Middle frontal gyrus (tissue), 1 donor: ENCODE results near the gene BACH1.

Source experiments
- DNase-seq: peaks from one replicate; pipeline ENCODE4 v3.0.0-alpha.2; 2015; ENCODE audit warnings: low spot score; ENCODE audit errors: extremely low spot score

Gene BACH1

DNA sequence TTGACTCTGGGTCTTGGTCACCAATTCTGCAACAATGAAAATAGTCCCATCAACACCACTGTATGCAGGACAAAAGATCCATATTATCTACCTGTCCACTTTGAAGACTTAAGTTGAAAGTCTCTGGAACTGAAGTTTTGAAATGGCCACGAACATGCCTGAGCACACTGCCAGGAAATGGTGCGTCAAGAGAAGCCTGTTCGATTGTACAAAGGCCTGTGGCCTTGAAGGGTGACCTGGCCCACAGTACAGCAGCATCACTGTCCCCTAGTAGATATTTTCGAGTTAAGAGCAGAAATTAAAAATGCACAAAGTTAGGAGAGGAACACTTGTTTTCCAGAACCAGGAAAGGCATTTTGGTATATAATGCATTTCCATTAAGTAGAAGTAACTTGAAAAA lies 78.5 kb downstream of the BACH1 start:
- DNase-seq, result no peak

DNA sequence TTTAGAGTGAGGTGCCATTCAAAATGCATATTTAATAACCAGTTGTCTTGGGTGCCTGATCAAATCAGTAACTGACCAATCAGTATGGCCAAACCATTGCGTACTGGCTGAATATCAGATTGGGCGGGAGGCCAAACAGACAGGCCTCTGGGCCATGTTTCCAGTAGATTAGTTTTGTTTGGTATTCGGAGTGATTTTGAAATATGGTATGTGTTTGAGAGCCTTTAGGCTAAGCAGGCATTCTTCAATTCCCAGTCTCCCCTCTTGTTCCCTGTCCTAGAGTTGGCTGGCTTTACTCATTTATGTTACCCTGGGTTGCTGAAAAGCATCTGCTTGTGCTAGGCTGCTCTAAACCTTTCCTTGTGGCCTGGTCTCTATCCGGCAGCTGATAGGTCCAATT lies 80.1 kb downstream of the BACH1 start:
- DNase-seq, result no peak

DNA sequence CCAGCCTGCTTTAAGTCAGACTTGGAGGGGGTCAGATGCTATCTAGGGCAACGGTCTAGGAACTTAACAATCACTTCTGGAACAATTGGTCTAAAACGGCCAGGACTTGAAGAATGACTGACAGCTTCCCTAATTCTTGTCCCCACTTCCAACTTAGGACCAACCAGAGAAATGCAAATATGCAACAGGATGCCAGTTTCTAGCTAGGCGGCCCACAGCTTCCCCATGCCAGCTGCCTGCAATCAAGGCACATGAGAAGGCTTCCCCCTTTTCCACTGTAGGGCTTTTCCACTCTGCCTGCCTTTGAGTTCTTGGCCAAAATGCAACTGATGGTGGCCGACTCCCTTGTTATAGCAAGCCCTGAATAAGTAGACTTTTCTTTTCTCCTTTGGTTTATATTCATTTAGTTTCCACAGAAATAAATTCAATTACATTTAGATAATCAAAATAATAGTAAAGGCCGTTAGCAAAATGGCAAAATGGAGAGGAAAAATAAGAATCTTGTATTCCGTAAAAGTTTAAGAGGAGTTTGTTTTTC lies 80.9 kb downstream of the BACH1 start:
- DNase-seq, result no peak

DNA sequence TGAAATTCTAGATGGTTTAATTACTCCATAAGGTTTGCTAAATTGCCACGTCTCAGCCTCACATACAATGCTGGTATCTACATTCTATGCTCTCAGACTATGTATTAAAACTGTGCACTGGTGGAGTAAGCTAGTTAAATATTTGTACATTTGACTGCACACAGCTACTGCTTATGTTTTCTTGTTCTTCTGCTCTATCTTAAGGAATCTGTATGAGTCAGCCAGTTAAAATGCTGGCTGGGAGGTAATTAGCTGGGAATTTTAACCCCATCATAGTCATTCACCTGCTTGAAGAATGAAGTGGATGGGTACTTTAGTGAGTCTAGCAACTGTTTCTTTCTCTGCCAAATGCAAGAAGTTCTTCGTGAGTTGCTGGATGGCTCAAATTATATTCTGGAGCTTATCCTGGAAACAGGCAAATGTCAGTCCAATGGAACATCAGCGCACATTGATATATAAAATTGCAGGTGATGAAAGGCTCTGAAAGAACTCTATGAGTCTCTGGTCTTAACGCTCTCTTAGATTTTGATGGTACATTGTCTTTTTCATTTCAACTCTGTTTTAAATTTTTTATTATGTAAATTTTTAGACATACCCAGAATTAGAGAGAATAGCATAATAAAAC lies 83.4 kb downstream of the BACH1 start:
- DNase-seq, result no peak

DNA sequence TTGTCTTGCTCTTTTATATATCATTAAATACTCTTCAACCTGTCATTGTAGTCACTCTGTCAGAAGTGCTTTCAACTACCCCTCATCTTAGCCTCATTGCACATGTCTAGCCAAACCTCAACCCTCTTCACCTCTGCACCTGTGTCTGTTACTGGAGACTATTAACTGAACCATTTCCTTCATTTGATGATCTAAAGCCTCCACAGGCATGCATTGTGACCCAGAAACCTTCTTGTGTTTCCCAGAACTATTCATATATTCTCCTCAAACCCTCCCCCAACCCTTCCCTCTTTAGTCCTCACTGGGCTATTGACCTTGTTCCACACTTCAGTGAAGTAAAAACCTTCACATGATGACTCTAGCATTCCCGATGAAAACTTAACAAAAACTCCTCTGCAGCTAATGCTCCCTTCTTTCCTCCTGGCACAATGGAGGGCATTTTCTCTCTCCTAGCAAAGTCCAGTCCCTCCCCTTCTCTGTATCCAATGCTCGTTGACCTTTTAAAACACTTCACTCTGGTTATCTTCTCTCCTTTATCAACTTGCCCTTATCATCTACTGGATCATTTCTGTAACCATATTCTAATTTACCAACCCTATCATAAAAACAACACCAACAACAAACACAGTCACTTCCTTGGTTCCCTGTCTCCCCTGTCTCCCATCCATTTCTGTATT lies 86.1 kb downstream of the BACH1 start:
- DNase-seq, result no peak

DNA sequence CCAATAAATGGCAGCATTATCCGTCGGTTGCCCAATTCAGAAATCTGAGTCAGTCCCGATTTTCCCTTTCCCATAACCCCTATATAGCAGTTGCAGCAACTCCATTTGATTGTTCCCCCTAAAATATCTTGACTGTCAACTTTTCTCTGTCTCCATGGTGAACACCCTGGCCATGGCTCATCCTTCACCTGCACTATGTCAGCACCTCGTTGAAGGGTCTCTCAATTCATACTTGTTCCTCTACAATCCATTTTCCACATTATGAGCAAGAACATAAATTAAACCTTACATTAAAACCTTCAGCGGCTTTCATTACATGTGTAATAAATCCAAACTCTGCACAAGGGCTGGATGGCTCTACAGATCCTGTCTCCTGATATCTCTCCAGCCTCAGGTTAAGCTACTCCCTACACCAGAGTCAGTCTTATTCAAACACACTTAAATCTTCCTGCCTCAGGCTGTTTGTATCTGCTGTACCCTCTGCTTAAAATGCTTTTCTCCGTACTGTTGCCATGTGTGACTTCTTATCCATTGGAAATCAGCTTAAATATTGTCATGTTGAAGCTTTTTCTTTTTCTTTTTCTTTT lies 87.3 kb downstream of the BACH1 start:
- no peak for DNase-seq

DNA sequence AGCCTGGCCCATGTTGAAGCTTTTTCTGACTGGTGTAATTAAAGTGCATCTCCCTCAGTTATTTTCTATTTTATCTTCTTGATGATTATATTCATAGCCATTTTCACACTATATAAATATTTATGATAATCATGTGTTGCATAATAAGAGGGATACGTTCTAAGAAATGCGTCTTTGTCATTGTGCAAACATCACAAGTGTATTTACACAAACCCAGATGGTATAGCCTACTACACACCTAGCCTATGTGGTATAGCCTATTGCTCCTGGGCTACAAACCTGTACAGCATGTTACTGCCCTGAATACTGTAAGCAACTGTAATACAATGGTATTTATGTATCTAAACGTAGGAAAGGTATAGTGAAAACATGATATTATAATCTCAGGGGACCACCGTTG lies 88.1 kb downstream of the BACH1 start:
- DNase-seq, result no peak

DNA sequence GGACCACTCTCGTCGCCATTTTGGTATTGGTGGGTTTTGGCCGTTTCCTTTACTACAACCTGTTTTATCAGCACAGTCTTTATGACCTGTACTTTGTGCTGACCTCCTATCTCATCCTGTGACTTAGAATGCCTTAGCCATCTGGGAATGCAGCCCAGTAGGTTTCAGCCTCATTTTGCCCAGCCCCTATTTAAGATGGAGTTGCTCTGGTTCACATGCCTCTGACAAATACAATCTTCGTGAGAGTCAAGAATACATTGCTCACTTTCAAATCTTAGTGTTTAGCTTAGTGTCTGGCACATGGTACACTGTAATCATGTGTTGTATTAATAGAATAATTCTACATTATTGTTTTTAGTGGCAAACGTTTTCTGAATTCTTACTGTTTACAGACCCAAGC lies 88.9 kb downstream of the BACH1 start:
- DNase-seq, result no peak

DNA sequence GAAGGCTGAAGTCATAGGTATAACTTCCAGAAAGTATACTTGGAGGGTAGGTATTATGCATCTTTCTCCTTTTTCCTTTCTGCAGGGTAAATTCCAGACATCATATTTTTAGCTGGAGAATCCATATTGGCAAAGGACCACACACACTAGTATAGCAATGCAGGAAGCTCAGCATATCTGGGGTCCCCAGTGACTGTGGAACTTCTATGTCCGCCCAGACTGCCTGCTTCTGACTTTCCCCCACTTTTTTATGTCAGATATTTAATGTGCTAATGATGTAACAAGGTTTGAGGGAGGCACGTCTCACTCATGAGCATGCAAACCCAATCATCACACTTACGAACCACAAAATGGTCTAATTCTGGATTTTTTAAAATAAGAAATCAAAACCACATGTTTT lies 90.4 kb downstream of the BACH1 start:
- DNase-seq, result no peak

DNA sequence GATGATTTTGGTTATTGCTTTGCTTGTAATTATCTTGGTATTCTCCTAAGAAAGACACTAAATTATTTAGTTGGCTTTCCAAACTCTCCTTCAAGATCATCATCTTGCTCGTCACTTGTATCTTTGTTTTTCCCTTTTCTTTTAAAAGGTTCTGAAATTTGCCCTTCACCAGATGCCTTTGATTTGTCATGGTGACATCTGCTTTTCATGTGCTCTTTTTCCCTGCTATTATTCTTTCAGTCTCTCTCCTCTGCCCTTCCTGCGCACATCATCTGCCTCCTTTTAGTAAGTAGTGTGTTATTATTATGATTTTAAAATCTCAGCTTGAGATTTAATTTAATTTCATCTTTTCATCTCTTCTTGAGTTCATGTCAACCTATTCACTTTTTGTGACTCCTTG lies 92.1 kb downstream of the BACH1 start:
- DNase-seq, result no peak

DNA sequence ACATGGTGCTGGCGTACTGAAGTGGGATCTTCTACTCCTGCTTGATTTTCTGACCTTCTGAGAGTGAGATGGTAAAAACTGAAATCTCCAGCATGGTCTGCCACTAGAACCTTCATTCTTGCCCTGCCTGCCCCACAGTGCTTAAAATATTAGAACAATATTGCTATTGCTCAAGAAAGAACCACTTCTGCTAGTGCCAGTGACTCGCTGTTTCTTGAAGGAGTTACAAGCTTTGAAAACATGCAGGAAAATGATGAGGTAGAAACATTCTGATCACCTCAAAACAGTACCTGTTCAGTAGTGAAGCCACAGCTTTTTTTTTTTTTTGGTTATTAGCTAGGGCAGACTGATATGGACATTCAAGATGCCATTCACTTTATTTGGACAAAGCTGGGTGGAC lies 95.3 kb downstream of the BACH1 start:
- no peak for DNase-seq
